GM23338 (cell line): Measurements from ENCODE around the gene MRLN. TPM values are rescaled to one million over a fixed set of nuclear protein-coding genes. Genes with fewer than 3 reads are reported as not detected.
"Not testable (repeated sequence)": the region's sequence is repeated elsewhere in the genome, so short reads cannot be mapped to it uniquely, and the experiment has no call there.

Source experiments
- ATAC-seq: fragments of 200-7000 bp; cut with Tn5 transposase; 3 replicates; pipeline ENCODE4 v1.9.1; 2020
- DNase-seq: peaks from one replicate; pipeline ENCODE4 v3.0.0-alpha.2; 2015; ENCODE audit warnings: low spot score
- H2AFZ ChIP-seq: fragments of 200-600 bp; sonication (generic); 2 replicates; pipeline ENCODE4 v1.8.0; 2016; ENCODE audit warnings: antibody characterized with exemption, mild to moderate bottlenecking, moderate library complexity
- H3F3A ChIP-seq: fragments of 200-600 bp; sonication (generic); replicated peaks from 2 replicates; pipeline ENCODE4 v1.8.0; 2017; ENCODE audit warnings: antibody characterized with exemption, mixed run types, low read depth
- H3K27ac ChIP-seq: fragments of 200-600 bp; sonication (generic); 2 replicates; pipeline ENCODE4 v1.6.1; 2016; ENCODE audit warnings: low read depth
- H3K27me3 ChIP-seq: fragments of 200-600 bp; sonication (generic); 2 replicates; pipeline ENCODE4 v1.8.0; 2016; ENCODE audit warnings: mild to moderate bottlenecking, mixed run types, moderate library complexity; ENCODE audit not compliant: insufficient read depth
- H3K36me3 ChIP-seq: fragments of 200-600 bp; sonication (generic); 2 replicates; pipeline ENCODE4 v1.8.0; 2016; ENCODE audit warnings: mild to moderate bottlenecking; ENCODE audit not compliant: insufficient read depth
- H3K4me1 ChIP-seq: fragments of 200-600 bp; sonication (generic); 2 replicates; pipeline ENCODE4 v1.8.0; 2016; ENCODE audit warnings: mild to moderate bottlenecking, moderate library complexity; ENCODE audit not compliant: insufficient read depth
- H3K4me2 ChIP-seq: fragments of 200-600 bp; sonication (generic); 2 replicates; pipeline ENCODE4 v1.7.1; 2017; ENCODE audit warnings: mixed run types
- H3K4me3 ChIP-seq: fragments of 200-600 bp; sonication (generic); 2 replicates; pipeline ENCODE4 v1.6.1; 2016; ENCODE audit warnings: mixed run types
- H3K79me2 ChIP-seq: fragments of 200-600 bp; sonication (generic); replicated peaks from 2 replicates; pipeline ENCODE4 v1.8.0; 2017; ENCODE audit warnings: mild to moderate bottlenecking; ENCODE audit not compliant: insufficient read depth
- H3K9me2 ChIP-seq: fragments of 200-600 bp; sonication (generic); 2 replicates; pipeline ENCODE4 v1.8.0; 2017; ENCODE audit not compliant: insufficient read depth
- H4K20me1 ChIP-seq: fragments of 200-600 bp; sonication (generic); replicated peaks from 2 replicates; pipeline ENCODE4 v1.8.0; 2017; ENCODE audit warnings: mild to moderate bottlenecking; ENCODE audit not compliant: insufficient read depth
- H3K27ac Mint-ChIP-seq: 2 replicates; pipeline ENCODE4 v1.8.0; 2020; ENCODE audit warnings: inconsistent platforms, mild to moderate bottlenecking, moderate library complexity, mixed read lengths
- H3K27me3 Mint-ChIP-seq: 3 replicates; pipeline ENCODE4 v1.8.0; 2022; ENCODE audit warnings: low read depth, mild to moderate bottlenecking, moderate library complexity, mixed read lengths, inconsistent platforms; ENCODE audit not compliant: insufficient read depth, poor library complexity
- H3K36me3 Mint-ChIP-seq: 3 replicates; pipeline ENCODE4 v1.8.0; 2021; ENCODE audit warnings: low read depth, mild to moderate bottlenecking, inconsistent platforms, moderate library complexity, mixed read lengths
- H3K4me1 Mint-ChIP-seq: 3 replicates; pipeline ENCODE4 v1.8.0; 2020; ENCODE audit warnings: mild to moderate bottlenecking, inconsistent platforms, mixed read lengths
- H3K4me3 Mint-ChIP-seq: 3 replicates; pipeline ENCODE4 v1.8.0; 2021; ENCODE audit warnings: moderate library complexity, mild to moderate bottlenecking, inconsistent platforms, mixed read lengths
- H3K9me3 Mint-ChIP-seq: 3 replicates; pipeline ENCODE4 v1.8.0; 2020; ENCODE audit warnings: moderate library complexity, mild to moderate bottlenecking, inconsistent platforms, mixed read lengths
- ZNF114 ChIP-seq: fragments of 250-450 bp; sonication (Bioruptor Pico); IDR thresholded peaks from 2 replicates; pipeline ENCODE4 v1.5.0; 2020; ENCODE audit warnings: mild to moderate bottlenecking, moderate library complexity
- polyA plus RNA-seq: library from polyadenylated mRNA; unstranded; fragments of >200 nt; fragmentation: Nextera tagmentation; extraction: Ambion mirVana; gene quantifications from 2 replicates; pipeline ENCODE4 v1.2.1, GENCODE V29; 2016
- total RNA-seq: library from RNA; depleted of rRNA; stranded (reverse); fragments of >200 nt; shearing (Covaris generic); gene quantifications from 2 replicates; pipeline ENCODE4 v1.2.3, GENCODE V29; 2014
- TF ChIP-seq, protein P1 (sequence below): IDR thresholded peaks from 2 replicates; pipeline ENCODE4 v1.6.1; 2016; ENCODE audit warnings: antibody characterized with exemption

The MRLN gene
- total and polyA plus RNA-seq, 2 experiments from 2014 or later: not detected

GRCh38 chr10:59733321-59734013, 19.8 kb downstream of the MRLN start:
- not testable (repeated sequence) for H2AFZ ChIP-seq, H3K27ac ChIP-seq, H3K36me3 ChIP-seq, H3K4me1 ChIP-seq, H3F3A ChIP-seq, H3K36me3 Mint-ChIP-seq, DNase-seq, H3K79me2 ChIP-seq, H3K4me3 Mint-ChIP-seq, H3K27me3 ChIP-seq, ATAC-seq, H3K27me3 Mint-ChIP-seq, H4K20me1 ChIP-seq, H3K4me3 ChIP-seq, H3K4me2 ChIP-seq, H3K9me2 ChIP-seq, H3K4me1 Mint-ChIP-seq, H3K27ac Mint-ChIP-seq
- H3K9me3 Mint-ChIP-seq: peaks cover 11% of the 10 kb centered on the region; the same call in 1 of the 3 replicates

GRCh38 chr10:59732849-59733248, 20.4 kb downstream of the MRLN start:
- H3K4me2 ChIP-seq, H4K20me1 ChIP-seq, H3K27ac ChIP-seq, H3K79me2 ChIP-seq, H3K27ac Mint-ChIP-seq, H3K27me3 ChIP-seq, H3K4me1 ChIP-seq, H3K27me3 Mint-ChIP-seq, H3K4me1 Mint-ChIP-seq, H2AFZ ChIP-seq, H3F3A ChIP-seq, H3K4me3 Mint-ChIP-seq, H3K9me2 ChIP-seq, H3K4me3 ChIP-seq, H3K36me3 ChIP-seq, ATAC-seq, H3K36me3 Mint-ChIP-seq, DNase-seq: not testable (repeated sequence)
- H3K9me3 Mint-ChIP-seq: peaks cover 11% of the 10 kb centered on the region; the same call in 1 of the 3 replicates

- not testable (repeated sequence) for H3K27ac ChIP-seq, ATAC-seq, H3K36me3 ChIP-seq, H3K4me1 ChIP-seq, H3K4me2 ChIP-seq, H3K4me3 ChIP-seq, H3K4me1 Mint-ChIP-seq, H2AFZ ChIP-seq, H3K9me2 ChIP-seq, DNase-seq, H3K79me2 ChIP-seq, H3F3A ChIP-seq, H3K4me3 Mint-ChIP-seq, H3K27ac Mint-ChIP-seq, H3K27me3 Mint-ChIP-seq, H3K36me3 Mint-ChIP-seq, H3K27me3 ChIP-seq, H4K20me1 ChIP-seq
- peaks cover 11% of the 10 kb centered on the region; the same call in 1 of the 3 replicates for H3K9me3 Mint-ChIP-seq
Measured at GRCh38 chr10:59729167-59729566, 24.1 kb downstream of the MRLN start.

GRCh38 chr10:59724098-59724938, 28.9 kb downstream of the MRLN start:
- Histone ChIP-seq H3K79me2 (no peaks in the 10 kb centered on the region), H3F3A (no peaks in the 10 kb centered on the region), H3K9me2 (no peaks in the 10 kb centered on the region), H4K20me1 (no peaks in the 10 kb centered on the region), H3K4me2 (no peak overlapping the region), H3K27me3 (no peaks in the 10 kb centered on the region), H3K4me3 (no peak overlapping the region), H2AFZ (no peak overlapping the region), H3K27ac (no peak overlapping the region), H3K4me1 (no peaks in the 10 kb centered on the region), H3K36me3 (no peaks in the 10 kb centered on the region)
- H3K27ac Mint-ChIP-seq: no peak overlapping the region
- H3K36me3 Mint-ChIP-seq: no peaks in the 10 kb centered on the region
- no peaks in the 10 kb centered on the region for H3K4me1 Mint-ChIP-seq
- H3K4me3 Mint-ChIP-seq: no peak overlapping the region
- ATAC-seq (no peak), DNase-seq (no peak)
- H3K9me3 Mint-ChIP-seq: peaks cover 3% of the 10 kb centered on the region; the same call in 1 of the 3 replicates
- no peaks in the 10 kb centered on the region for H3K27me3 Mint-ChIP-seq
- TF ChIP-seq, protein P1, sequence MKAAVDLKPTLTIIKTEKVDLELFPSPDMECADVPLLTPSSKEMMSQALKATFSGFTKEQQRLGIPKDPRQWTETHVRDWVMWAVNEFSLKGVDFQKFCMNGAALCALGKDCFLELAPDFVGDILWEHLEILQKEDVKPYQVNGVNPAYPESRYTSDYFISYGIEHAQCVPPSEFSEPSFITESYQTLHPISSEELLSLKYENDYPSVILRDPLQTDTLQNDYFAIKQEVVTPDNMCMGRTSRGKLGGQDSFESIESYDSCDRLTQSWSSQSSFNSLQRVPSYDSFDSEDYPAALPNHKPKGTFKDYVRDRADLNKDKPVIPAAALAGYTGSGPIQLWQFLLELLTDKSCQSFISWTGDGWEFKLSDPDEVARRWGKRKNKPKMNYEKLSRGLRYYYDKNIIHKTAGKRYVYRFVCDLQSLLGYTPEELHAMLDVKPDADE: no peak
- no peak for TF ChIP-seq ZNF114
